ENCODE data around the gene VGF.
A peak's percentile ranks its signal among the peaks of the same experiment; 100 is the strongest.

VGF gene

DNA sequence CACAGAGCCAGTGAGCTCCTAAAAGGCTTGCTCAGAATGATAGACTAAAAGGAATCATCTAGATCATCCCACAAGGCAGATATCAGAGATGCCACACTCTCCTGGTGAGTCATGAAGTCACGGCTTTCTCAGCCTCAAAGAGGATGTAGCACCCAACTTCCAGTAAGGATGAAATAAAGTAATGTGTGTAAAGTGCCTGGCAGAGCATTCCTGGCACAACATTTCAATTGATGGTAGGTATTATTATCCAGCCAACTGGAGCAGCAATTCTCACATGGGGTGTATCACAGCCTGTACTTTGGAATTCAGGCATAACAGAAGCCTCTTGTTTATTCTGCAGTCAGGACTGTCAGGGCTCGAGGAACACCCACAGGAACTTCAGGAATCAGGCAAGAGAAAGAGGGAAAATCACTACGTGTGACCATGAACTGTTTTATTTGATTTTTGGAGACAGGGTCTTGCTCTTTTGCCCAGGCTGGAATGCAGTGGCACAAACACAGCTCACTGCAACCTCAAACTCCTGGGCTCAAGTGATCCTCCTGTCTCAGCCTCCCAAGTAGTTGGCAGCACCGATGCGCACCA lies 20.0 kb upstream of the VGF start:
- DNase-seq: no peak

DNA sequence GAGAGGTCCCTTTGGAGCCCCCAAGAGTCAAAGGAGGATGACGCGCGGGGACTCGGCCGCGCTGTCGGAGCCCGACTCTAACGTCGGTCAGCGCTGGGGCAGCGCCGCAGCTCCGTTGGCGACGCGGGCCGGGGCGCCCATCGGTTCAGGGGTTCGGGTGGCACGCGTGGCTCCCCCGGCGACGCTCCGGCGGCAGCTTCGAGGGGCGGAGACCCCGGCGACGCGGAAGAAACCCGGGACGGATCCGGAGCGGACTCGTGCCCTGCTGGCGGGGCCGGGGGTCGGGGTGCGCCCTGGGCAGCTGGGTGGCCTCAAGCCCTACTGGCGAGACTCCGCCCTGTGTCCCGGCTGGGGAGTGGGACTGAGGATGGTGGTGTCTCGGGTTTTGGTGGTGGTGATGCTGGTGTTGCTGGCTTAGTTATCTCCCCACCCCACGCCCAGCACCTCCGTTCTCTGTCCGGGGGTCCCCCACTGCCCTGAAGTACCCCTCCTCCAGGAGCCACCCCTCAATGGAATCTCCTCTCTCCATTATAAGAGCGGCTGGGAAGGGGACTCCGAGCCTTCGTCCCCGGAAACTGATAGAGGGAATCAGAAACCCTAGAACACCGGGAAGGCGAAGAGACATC lies 14.9 kb upstream of the VGF start, which contains the start of gene NAT16:
Gene NAT16 (minus strand): TSS at position 164 of the 626 bp plus-strand sequence. CDS start 5,486 bp downstream, outside the sequence.
- DNase-seq: no peak

DNA sequence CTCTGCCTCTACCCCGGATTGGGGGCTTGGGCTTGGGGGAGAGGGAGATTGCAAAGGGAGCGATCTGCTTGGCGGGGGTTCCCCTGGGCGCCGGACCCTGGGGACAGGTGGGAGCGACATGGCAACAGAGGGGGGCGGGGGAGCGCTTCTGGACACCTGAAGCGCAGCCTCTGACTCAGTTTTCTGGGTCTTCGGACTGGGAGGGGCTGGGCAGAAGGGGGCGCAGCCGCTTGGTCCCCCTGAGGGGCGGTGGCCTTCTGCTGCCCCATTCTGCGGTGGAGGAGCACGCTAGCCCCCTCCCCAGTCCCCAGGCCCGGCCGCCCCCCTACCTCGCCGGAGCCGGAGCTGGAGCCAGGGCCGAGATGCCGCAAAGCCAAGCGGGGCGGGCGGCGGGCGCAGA lies 14.3 kb upstream of the VGF start:
- DNase-seq: no peak

DNA sequence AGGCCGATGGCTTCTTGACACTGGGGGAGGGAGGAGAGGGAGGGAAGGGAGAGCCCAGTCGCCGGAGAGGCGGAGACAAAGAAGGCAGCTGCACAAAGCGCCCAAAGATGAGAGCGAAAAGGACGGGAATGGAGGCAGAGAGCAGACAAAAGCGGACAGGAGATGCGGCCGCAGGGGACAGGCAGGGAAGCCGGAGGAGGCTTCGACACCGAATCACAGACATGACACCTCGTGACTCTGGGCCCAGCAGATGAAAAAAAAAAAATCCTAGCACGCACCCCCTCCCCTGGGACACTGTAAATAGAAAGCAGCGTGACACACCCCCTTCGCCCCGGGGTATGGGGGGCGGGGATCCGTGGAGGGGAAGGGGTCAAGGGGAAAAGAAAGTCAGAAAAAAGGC lies 13.7 kb upstream of the VGF start:
- no peak for DNase-seq

DNA sequence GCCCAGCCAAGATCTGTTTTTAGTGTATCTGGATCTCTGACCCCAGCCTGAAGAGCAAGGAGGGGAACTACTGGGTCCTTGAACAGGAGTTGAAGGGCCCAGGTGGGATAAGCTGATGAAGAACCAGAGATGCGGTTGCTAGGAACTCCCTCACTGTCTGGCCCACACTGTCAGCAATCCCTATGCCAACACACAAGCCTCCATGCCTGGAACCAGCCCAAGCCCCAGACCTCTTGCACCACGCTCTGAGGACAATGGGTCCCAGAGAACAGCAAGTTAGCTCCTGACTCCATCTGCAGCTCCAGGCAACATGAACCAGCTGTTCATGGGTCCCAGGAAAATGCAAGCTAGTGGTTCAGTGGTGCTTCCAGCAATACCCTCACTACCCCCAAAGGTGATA lies 12.3 kb upstream of the VGF start:
- no peak for DNase-seq

DNA sequence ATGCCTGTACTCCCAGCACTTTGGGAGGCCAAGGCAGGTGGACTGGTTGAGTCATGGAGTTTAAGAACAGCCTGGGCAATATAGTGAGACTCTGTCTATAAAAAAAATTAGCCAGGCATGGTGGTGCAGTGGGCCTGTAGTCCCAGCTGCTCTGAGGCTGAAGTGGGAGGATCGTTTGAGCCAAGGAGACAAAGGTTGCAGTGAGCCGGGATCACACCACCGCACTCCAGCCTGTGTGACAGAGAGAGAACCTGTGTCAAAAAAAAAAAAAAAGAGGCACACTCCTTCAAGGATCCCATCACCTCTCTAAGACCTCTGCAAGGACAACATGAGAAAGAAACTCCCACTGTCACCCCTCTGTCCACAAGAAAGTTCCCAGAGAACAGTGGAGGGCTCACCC lies 10.3 kb upstream of the VGF start:
- no peak for DNase-seq

DNA sequence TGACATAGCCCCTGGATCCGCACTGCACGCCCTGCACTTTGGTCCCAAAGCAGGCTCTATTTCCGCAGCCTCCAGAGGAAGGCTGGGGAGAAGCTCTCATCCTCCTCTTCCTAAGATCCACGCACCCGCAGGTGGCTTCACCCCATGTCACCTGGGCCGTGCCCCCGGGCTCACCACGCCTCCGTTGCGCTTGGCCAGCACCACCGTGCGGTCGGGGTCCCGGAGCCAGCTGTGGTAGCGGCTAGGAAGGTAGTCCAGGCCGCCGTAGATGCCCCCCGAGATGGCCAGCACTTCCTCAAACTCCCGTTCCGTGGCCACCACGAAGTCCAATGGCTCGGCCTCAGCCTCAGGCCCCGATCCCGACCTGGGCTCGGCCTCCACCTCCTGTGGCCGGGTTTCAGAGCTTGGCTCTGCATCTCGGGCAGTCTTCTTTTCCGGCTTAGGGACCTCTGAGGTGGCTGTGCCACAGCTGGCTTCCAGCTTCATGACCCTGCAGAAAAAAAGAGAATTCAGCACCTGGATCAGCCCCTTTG lies 9.0 kb upstream of the VGF start:
- DNase-seq: no peak

DNA sequence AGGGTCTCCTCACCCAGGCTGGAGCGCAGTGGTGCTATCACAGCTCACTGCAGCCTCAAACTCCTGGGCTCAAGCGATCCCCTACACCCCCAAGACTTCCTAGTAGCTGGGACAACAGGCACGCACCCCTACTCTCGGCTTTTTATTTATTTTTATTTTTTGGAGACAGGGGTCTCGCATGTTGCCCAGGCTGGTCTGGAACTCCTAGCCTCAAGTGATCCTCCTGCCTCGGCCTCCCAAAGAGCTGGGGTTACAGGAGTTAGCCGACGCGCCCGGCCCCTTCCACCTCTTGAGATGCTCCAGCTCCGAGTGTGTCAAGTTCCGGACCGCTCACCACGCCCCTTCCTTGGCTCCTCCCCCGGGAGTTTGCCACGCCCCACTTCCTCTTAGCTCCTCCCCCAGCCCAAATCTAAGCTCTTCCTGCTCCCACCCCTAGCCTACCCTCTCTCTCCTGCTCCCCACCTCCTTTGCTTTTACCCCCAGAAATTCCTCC lies 8.4 kb upstream of the VGF start:
- DNase-seq: no peak

DNA sequence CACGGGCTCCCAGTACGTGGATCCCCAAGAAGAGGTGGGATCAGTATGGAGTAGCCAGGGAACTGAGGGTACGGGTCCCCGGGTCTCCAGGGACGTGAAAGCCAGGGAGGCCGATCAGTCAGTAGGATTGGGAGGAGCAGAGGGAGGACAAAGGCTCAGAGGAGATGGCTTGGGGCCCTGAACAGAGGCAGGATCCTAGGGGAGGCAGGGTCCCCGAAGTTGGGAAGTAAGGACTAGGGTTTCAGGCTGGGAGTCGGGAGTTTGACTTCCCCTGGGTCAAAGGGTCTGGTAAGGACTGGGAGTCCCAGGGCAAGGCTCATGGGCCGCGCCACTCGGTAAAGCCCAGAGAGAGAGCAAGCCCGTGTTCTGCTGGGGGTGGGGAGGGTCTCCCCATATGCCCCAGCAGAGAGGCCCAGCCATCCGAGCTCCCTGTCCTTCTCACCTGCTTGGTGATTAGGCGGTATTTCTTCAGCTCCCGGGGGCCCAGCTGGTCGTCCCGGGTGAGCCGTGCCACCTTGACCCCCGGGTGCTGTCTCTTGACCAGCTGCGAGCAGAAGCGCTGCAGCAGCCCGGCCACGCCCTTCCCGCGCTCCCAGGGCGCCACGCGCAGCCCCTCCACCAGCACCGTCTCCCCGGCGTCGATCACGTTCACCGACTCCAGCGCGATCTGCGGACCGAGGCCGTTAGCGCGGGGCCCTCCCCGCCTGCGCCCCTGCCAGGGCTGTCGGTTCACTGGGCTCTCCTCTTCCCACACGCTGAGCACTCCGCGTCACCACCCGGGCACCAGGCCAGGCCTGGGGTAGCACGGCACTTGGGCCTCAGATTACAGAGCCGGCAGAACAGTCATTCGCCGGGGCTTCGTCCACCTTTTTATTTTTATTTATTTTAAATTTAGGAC lies 7.7 kb upstream of the VGF start:
- DNase-seq: no peak

DNA sequence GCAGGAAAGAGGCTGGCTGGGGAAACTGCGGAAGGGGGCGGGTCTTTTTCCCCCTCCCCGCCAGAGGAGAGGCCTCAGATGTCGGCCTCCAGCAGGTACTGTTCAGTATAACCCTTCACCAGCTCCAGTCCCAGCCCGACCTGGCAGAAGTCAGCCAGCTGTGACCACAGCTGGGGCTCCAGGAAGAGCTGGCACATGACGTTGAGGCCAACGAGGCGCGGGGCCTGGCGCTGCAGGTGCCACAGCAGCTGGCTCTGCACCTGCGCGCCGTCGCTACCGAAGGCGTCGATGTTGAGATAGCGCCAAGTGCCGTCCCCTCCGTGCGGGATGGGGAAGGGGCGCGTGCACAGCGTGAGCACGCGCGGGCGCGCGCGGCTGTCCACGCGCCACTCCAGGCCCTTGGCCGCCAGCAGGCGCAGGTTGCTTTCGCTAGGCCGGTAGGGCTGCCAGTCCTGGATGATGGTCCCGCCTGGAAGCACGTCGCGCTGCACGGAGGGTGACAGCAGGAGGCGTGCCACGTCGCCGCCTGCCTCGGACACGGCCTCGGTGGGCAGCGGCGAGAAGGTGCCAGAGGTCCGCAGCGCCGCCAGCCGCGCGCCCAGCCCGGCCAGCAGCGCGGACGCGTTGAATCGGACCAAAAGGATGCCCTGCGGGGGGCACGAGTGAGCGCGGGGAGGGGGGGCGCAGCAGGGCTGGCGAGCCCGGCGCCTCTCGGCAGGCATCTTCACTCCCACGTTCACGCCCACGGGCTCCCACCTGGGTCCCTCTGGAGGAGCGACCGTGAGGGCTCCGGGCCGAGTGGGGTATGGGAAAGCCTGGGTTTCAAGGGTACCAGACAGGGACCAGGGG lies 6.9 kb upstream of the VGF start:
- no peak for DNase-seq

DNA sequence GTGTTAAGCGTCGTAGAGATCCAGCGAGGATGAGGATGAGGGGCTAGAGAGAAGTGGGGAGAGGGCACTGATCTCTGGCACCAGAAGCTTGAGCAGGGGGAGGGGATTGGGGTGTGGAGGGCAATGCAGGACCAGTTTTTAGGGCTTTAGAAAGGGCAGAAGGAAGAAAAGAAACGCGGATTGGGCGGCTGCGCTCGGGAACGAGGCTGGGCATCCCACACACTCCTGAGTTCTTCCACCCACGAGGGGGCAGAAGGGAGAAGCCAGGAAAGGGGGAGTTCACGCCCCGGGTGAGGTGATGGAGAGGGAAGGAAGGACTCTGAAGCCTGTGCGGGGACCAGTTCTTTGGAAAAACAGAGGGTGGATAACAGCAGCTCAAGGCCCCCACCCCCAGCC lies 6.1 kb upstream of the VGF start:
- no peak for DNase-seq

DNA sequence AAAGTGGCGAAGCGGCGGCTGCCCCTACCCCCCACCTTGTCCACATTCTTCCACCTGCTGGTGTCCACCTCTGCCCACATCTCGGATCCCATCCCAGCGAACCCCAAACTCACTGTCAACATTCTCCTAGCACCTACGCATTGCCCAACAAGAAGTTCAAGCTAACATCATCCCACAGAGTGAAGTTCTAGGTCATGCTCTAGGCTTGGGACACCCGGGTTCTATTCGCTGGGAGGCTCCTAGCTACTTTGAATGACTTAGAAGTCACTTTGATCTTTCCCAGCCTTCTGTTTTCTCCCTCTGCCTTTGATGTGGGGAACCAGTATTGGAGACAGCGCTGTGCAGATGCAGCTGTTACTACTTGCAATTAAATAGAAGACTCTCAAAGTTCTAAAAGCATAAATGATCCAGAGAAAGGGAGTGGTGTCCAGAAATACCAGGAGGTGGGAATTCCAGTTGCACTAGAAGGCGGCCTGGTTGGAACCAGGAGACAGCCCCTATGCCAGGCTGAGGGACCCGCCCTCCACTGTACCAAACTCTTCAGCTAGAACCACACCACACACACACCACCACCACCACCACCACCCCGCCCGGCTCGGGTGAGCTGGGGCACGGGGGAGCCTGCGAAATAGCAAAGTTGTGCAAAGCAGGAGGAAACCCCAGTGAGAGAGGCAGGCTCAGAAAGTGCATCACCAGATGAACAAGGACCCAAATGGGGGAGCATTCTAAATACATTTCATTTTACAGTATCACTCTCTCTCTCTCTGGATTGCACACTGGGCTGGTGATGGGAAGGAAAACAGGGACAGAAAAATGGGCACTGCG lies 5.5 kb upstream of the VGF start:
- no peak for DNase-seq

DNA sequence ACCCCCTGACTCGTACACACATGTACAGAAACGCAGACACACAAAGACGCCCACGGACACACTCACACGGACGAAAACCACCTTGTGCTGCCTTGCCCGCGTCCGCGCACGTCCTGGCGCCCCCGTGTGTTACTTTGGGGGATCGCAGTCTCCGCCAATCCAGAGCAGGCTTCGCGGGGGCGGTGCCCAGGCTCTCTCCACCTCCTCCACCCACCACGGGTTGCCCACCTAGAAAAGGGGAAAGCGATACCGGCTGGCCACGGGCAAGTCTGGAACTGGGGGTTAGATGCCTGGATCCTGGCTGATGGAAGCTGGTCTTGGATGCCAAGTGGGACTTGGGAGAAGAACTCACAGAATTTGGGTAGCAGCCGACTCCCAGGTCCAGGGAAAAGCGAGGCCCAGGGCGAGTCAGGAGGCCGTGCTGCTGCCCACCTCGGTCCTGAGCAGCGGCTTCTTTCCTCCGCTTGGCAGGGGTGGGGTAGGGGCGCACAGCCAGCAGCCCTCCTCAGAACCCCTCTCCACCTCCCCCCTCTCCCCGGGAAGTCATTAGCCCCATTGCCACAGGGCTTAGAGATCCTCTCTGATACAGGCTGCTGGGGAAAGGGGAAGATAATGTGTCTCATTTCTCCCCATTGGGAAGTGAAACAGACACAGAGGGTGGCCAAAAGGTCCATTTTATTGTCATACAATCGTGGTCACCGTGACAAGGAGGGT lies 4.6 kb upstream of the VGF start:
- DNase-seq: peak; percentile 80

DNA sequence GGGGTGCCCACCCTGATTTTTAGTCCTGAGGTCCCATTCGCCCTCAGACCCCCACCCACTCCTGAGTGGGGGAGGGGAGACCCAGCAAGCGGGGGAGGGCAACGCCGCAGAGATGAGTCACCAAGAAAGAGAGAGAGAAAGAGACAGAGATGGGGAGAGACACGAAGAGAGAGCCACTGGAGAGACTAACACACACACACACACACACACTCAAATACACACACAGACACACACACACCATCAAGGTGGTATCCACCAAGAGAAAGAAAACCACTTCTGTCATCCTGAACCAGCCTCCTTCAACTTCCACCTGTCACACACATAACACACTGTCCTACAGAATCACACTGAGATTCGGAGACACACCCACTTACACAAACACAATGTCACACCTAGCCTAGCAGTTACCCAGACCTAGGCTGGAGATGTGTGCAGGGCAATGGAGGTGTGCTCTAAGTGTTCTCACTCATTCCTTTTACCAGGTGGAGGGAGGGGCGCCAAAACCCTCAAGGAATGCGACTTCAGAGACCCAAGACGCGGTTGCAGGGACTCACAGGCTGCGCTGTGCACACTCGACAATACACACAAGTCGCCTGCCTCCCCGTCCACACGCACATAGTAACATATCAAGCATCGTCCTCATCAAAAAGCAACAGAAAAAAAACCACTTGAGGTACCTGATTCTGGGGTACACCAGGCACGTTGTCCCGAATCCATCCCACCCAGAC lies 3.9 kb upstream of the VGF start:
- DNase-seq: no peak

DNA sequence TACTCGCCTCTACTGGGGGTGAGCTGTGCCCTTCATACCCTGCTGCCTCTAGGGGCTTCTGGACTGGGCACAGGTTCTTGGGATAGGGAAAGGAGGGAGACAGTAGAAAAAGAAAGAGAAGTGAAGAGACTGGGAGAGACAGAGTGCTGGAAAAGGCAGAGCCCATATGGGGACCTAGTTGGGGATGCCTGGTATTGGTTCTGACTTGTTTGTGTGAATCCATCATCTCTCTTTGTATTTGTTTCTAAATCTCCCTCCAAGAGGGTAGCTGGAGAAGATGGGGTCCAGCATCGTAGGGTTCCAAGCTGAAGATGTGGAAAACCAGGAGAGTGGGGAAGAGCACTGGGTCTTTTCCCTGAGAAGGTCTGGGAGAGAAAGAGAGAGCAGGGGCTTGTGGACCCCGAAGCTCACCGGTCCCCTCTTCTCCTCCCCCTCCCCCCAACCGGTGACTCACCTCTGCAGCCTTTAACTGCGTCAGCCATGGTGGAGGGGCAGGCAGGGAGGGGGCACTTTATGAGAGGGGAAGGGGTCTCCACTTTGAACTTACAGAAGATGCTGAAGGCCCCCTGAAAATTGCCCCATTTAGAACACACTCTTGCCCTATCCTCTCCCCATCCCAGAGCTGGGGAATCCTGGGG lies 3.2 kb upstream of the VGF start:
- DNase-seq: no peak

DNA sequence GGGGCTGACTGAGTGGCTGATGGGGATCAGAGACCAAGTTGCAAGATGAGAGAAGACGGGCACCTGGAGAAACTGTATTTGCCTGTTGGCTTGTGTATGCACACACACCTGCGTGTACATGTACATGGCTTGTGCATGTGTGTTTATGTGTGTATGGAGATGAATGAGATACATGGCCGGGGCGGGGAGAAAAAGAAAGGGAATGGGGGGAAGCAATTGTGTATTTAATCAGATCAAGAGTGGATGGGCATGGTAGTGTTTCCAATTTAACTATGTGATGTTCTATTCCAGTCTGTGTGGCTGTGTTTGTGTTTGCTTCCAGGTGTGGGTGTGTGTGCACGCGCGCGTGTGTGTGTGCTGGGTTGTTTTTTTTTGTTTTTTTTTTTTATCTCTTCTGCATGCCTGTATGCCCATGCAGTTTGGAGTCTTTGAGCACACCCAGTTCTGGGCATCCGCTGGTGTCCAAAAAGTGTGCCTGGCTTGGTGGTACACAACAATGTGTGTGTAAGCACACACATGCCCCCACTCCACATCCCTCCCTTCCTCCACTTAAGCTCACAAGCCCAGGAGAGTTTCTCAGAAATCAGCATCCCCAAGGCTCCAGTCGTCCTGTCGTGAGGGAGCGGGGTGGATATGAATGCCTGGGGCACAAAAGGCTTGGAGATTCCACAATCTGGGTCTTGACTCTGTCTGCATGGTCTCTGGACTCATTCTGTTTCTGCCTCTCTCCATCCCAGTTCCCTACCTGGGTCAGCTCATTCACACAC lies 2.5 kb upstream of the VGF start:
- DNase-seq: no peak

DNA sequence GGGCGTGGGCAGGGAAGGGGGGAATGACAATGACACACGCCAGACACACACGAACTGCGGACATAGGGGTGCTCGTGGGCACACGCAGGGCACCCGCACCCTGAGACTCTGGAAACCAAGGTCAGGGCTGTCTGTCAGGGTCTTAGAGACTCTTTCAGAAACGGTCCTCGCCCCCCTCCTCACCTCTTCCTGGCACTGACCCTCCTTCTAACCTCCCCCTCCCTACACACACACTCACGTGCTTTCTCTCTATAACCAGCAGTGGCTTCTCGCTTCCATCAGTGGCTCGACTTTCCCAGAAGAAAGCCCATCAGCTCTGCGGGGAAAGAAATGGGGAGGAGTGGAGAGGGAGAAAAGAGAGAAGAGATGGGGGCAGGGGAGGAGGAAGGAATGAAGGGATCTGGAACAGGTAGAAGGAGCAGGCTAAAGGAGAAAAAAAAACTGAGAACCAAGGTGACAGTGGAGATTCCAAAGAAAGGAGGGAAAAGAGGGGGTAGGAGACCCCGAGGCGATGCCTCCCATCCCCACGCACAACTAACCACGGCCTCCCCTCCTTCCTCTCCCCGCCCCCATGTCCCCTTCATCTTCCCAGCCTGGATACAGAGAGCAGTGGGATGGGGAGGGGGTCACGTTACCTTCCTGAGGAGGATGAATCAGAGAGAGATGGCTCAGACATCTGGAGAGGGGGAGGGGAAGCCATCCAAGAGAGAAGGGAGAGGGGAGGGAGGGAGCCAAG lies 1.7 kb upstream of the VGF start:
- no peak for DNase-seq

DNA sequence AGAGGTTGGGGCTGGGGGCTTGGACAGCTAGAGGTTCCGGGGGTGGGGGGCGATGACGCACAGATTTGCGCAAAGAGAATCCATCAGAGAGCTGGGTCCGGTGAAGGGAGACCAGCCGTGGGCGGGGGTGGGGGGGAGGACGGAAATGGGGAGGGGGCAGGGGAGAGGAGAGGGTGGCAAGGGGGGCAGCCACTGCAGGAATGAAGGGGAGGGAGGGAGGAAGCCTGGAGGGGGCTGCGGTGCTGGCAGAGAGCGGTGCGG lies 1.2 kb upstream of the VGF start:
- no peak for DNase-seq

Measured in right forelimb (tissue), 1 donor.